ENCODE data around the gene MAP2K5.
A peak's percentile ranks its signal among the peaks of the same experiment; 100 is the strongest.

The MAP2K5 gene

DNA sequence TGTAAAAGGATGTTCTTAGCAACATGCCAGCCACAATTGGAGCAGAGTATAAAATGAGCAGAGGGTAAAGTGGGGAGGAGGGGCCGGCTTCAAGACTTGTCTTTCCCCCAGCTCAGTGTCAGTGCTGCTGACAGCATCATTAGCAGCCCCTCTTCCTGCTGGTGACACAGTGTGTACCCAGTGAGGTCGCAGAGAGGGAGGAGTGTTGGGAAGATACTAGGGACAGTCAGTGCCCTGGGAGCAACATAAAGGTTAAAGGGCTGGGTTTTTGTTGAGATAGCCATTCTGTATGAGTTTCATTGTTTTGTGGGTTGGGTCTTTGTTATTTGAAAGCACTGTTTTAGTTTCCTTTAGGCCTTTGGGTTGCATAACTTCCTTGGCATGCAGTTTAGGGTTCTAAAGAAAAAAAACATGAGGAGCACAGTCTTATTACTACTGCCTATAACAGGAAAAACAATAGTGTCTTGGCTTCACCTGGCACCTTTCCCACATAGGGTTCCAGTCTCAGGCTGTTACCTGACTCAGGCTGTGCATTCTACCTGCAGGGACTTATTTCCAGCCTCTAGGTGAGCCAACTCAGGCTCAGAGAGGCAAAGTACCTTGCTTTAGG lies 188.7 kb downstream of the MAP2K5 start:
- DNase-seq: no peak

DNA sequence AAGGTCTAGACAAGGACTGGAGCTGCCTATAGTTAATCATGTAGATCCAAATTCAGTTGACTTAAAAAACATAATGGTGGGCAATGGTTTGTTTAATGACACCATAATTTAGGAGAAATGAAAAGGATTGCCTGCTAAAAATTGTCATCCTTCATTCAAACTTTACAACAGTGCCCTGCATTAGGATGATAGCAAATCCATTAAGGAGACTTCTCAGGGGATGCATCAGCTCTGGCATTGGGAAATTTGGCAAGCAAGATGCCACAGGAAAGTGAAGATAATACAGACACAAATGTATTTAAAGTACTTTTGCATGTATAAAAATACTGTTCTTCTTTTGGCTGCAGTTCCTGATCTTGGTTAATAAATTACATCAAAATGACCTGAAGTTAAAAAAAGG lies 189.7 kb downstream of the MAP2K5 start:
- no peak for DNase-seq

DNA sequence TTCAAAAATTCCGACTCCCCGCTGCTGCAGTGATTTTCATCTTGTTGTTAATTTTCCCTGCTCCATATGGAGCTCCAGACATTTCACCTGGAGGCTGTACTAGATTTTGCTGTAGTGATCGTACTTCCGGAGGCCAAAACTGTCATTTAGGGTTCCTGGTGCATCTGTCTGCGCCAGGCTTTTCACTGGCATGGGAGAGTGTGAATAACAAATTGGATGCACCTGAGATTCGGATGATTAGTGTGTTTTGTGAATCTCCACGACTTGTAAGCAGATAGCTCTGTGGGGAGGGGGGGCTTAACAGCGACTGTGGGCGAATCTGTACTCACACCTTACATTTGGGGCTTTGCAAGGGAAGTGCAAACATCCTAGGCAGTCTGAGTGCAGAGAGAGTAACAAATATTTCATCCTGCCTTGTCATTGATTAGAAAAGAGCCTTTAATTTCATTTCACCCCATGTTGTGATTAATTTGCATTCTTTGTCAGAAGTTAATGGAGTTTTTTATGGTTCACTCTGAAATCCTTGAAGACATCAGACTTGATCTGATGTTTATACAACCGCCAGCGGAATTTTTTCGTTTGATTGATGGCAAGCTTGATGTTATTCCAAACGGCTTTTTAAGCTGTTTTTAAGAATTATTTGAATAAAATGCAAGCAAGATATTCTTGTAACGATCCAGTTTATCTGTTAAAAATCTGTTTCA lies 190.3 kb downstream of the MAP2K5 start:
- no peak for DNase-seq

DNA sequence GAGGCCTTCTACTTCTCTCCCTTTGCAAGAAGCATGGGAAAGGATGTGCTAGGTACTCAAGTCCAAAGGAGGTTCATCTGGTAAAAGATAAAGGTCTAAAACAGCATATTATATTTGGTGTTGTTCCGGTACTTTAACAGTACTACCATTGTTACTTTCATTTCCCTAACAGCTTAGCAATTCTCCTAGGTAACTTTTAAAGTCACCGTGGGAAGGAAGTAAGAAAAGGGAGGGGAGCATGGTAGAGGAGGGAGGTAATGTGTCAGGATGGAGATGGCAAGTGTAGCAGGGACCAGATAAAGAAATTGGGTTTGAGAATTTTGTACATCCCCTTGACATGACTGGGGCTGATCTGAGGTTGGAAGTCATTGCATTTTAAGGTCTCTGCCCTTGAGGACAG lies 193.4 kb downstream of the MAP2K5 start:
- no peak for DNase-seq

DNA sequence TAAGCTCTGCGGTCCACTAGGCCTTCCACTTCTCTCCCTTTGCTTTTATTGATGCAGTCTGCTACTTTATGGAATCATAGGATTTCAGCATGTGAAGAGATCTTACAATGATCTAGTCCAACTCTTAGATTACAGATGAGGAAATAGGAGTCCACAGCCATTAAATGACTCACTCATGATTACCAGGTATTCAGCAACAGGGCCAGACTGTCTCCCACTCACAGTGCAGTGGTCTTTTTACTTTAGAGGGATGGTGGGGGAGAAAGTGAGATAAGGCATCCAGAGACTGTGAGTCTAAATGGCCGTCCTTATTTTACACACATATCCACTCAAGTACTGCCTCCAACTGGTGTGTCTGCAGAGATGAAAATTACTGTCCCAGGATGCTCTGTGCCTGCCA lies 194.3 kb downstream of the MAP2K5 start:
- no peak for DNase-seq

DNA sequence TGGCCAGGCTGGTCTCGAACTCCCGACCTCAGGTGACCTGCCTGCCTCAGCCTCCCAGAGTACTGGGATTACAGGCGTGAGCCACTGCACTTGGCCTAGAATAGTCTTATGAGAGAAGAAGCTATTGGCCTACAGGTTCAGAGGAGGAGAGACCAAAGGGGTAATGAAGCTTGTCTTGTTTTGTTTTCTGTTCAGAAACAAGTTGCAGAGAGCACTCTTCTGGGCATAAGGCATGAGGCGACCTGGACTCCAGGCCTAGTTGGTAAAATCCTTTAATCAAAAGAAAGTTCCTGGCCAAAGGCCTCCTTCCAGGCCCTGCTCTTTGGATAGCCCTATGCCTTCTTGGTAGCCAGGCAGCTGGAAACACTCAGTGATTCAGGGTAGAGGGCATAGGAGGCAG lies 195.6 kb downstream of the MAP2K5 start:
- no peak for DNase-seq

DNA sequence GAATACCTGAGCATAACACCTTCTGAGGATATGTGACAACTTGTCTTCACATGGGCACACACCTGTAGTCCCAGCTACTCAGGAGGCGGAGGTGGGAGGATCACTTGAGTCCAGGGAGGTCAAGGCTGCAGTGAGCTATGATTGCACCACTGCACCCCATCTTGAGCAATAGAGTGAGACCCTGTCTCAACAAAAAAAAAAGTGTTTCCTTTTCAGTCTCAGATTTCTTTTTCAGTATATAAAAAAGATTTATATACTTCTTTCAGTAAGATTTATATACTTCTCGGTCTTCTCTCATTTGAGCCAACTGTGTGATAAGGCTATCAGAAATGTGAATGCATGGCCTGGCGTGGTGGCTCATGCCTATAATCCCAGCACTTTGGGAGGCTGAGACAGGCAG lies 197.9 kb downstream of the MAP2K5 start:
- no peak for DNase-seq

DNA sequence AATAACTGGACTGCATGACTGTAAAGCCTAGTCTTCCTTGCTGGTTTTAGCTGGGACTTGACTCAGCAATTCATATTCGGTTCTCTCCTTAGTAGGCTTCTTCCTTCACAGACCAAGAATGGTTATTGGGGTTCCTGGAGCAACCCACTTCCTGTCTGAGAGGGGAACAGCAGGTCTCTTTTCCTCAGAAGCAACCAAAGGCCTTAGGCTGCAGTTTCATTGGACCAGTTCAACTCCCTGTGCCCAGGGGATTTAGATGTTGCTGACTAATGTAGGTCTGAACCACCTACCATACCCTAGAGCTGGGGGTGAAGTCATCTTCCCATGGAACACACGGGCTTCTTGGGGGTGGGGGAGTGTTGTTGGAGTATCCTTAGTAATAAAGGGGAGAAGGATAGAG lies 198.8 kb downstream of the MAP2K5 start:
- no peak for DNase-seq

DNA sequence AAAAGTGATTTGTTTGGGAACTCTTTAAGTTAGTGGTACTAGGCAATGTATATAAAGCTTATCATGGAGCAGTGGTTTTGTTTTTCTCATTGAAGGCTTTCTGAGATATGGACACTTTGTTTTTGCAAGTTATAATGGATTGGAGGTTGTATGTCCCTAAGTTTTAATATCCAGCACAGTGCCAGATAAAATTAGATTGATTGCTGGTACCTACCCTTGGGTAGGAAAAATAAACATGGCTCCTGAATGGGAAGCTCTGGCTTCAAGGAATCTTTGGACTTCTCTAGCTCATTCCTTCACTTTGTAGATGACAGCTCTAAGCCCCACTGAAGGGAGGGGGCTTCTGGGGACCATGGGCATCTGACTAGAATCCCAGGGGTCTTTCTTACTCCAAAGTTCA lies 201.1 kb downstream of the MAP2K5 start:
- DNase-seq: no peak

DNA sequence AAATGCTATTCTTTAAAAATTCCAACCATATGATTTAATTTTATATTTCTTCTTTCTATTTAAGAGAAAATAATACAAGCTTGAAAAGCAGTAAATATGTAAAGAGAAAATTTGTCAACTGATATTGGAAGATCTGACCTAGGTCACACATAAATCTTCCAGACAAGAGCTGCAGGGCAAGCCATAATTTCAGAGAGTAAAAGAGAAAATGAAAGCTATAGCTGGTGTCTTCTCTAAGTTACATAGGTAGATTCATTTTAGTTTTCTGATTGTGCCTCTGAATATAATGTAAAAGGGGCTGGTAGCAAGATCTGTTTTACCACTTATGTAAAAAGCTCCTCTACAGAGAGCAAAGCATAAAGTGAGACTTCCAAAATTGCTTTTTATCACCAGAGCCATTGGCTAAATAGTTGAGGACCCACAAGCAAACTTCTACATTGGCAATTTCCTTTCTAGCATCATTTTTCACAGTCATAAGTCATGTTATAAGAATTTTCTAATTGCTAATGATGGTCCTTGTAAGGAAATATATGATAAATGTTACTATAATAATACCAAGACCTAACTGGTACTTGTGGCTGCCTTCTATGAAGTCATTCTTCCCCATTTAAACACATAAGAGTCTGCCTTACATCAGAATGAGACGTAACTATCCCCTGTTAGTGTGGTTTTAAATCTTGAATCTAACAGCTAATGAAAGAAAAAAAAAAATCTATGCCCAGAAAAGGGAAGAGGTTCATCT lies 202.0 kb downstream of the MAP2K5 start:
- DNase-seq: no peak

DNA sequence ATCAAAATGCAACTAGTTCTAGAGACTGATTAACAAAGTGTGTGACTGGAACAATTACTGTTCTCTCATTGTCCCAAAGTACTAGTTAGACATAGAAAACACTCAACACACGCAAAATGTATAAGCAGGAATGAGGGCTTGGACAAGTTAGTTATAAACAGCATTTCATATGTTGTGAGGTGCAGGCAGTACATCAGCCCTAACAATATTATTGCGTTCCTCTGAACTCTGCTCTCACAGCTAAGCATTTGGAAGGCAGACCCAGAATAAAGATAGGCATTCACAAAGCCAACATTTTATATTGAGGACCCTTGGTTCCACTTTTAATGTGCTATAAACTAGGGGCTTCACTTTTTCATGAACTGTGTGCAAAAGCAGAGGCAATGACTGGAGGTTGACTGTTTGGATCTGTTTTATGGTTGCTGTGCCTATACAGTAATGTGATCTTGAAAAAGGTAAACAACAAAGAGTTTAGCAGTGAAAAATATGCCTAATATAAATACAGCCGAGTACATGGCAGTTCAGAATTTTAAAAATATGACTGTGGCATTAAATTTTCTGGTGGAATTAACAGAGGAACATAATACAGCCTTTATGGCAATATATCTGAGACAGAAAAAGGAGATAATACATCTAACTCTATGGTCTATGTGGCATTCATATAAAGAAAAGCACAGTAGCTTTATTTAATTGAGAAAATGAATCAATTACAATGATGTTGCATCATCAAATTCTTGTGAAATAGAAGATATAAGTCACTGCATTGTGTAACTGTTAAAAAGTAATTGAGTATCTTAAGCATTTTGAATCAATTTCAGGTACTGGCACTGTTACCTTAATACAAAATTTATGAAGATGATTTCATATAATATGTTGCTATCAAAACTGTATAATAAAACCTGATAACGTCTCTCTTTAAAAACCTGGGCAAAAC lies 202.8 kb downstream of the MAP2K5 start:
- DNase-seq: no peak

DNA sequence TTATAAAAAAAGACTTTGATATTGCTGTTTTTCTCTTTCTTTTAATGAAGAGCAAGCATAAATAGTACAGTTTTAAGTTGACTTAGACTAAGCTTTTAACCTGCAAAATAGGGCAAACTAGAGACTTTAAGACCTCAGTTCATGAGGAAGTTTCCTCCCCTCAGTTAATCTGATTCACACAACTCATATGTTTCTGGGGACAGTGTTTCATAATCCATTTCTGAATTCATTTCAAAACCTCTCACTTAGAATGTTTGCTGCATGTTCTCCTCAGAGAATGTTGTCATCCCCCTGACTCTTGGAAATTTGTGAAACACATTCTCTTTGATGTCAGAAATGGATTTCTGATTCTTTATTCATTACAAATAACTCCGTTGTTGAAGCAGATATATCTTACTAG lies 203.5 kb downstream of the MAP2K5 start:
- no peak for DNase-seq

DNA sequence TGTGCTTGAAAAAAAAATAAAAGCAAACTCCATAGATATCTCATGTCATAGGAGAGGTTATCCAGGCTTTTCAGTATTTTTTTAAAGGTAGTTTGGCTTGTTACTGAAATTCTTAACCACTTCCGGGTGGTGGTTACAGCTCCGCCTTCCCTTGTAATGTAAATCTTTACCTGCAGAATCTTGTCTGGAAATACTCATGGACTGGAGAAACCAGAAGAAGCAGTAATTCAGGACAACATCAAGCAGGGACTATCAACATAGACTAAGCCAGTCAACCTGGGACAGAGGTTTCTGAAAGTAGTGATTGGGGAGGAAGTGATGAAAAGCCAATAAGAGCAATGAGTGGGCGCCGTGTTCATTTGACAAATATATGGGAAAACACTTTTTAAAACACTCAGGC lies 203.9 kb downstream of the MAP2K5 start:
- DNase-seq: no peak

DNA sequence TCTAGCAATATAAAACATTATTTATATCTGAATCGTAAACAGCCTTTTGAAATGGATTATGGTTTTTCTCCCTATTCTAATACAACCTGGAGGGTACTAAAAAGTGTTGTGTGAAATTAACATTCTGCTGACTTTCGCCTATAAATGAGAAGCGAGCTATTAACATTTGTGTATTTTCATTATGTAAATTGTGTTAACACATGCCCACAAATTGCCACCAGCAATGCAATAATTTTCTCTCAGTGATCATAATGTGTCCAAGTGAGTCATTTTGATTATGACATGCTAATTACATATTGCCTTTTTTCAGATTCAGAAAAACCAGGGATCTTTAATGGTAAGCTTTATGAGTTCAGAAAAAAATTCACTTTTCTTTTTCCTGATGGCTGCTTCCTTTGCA lies 205.4 kb downstream of the MAP2K5 start:
- no peak for DNase-seq

DNA sequence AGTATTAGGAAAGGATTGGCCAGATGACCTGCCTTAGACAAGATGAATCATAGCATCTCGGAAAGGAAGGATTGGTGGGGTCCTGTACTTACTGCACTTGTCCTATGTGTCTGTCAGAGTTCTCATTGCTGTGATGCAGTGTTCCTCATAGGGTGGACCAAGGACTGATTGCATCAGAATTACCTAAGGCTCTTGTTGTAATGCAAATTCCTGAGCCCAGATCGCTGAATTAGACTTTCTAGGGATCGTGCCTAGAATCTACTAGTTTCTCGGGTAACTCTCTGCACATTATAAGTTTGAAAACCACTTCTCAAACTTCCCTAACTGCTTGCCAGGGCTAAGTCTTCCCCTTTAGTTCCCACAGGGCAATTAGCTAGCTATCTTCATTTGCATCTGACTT lies 207.9 kb downstream of the MAP2K5 start:
- DNase-seq: no peak

DNA sequence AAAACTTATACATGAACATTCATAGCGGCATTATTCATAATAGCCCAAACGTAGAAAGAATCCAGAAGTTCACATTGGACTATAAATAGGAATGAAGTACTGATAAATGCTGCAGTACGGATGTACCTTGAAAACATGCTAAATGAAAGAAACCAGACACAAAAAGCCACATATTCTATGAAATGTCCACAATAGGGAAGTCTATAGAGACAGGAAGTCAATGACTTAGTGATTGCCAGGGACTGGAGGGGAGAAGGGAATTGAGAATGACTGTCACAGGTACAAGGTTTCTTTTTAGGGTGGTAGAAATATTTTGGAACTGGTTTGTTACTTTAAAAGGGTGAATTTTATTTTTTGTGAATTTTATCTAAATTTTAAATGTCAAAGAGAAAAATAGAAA lies 211.4 kb downstream of the MAP2K5 start:
- no peak for DNase-seq

DNA sequence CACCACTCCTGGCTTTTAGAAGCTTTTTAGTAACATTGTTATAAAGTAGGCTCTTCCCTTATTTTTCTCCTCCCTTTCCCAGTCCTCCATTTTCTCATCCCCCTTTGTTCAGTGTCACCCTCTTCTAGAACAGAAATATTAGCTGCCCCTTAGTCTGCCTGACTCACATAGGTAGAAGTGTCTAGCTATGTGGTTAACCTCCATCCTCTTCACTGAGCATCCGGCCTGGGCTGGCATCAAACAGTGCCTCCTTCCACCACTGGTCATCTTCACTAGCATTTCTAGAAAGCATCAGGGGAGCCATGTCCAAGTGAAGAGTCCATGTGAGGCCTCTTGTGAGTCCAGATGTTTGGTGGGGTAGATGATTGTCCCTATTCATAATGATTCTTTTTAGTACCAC lies 212.8 kb downstream of the MAP2K5 start:
- no peak for DNase-seq

DNA sequence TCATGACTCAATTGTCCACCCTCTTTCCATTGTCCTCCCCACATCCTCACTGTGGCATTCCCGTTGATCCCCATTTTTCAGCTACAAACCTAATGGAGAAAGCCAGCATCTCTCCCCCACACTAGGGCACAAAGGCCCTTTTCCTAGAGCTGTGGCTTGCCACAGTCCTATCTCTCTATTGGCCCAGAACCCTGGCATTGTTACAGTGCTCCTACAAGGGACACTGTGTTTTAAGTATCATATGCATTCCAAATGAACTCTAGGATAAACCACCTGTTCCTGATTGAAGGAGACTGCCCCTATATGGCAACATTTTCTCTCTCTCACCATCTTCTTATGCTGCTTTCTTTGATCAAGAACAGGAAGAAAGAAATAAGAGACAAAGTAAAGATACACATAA lies 213.4 kb downstream of the MAP2K5 start:
- no peak for DNase-seq

DNA sequence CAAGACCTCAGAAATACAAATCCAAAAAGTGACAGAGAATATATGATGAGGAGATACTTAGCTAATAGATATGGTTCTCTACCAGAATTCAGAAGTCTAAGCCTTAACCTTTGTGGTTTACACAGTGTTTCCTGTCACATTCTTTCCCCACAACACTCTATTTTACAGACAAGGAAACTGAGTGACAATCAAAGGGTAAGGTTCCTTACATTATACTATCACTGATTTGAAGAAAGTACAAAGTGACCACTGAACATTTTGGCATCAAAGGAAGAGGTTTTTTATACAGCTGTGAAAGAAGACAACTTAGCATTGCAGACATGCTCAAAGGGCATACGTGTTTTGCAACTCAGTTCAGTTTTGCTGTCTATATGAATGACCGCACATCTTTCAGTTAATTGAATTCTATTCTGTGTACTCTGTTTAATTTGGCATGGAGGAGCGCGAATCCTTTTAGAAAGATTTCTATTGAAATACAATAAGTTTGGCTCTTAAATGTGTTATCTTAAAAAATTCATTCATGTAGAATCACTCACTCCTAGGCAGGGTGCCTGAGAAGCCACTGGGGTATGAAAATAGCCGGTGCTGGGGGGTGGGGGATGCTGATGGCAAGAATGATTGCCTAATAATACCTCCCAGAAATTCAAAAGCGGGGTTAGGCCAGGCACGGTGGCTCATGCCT lies 216.3 kb downstream of the MAP2K5 start:
- DNase-seq: no peak

DNA sequence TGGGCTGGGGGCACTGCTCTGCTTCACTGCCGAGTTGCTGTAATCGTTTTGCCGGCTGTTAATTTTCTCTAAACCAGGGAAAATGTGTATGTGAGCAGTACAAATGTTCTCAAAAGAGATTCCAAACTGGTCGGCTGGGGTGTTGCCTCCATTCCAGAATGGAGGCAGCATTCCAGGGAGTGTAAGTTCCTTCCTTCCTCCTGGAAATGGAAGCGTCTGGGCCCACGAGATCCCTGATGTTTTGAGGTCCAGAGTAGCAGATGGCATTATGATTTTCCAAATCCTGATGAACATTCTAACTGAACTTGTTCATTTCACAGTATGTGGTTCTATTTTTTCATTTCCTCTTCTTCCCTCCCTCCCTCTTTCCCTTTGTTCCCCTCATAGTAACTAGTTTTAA lies 218.4 kb downstream of the MAP2K5 start:
- no peak for DNase-seq

DNA sequence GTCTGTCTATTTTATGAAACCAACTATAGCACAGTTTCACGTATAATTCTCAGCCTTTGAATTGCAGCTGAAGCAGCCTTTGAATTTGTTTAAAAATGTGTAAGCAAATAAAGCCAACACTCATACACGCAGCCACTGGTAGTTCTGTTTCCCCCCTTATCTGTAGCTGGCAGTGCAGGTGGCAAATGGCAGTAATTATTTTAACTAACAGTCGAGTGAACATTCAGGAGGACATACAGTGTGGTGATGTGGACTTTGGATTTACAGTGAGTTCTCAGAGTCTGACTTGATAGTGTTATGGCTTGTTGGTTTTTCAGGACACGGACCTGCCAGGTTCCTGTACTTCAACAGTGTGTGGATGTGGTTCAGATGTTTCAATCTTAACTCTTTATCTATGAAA lies 218.8 kb downstream of the MAP2K5 start:
- no peak for DNase-seq

DNA sequence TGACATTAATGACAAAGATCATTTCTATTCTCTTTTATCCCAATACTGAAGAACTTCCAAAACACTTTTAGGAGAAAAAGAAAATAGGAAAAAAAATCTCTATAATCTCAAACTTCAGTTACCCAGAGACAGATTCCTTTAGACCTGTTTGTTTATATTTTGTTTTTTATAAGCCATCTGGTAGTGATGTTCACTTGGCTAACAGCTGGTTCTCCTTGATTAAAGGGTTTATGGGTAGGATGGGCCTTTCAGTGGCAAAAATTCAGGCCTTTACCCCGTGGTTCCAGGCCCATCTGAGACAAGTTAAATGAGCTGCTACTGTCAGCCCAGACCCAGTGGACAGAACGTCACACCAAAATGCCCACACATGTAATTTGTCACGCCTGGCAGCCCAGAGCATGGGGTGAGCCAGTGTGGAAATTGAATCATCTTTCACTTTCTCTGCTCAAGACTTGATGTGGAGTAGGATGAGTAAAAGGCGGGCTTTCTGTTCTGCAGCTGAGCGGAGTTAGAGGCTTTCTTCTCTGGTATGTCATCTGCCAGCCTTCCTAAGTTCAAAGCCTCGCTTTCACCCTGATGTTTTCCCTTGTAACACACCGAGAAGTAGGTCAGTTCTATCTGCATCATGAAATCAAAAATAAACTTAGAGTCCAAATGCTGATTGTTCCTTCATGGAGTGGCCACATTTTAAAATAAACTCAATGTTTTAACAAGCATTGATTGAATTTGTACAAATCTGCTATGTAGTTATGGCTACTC lies 220.3 kb downstream of the MAP2K5 start:
- peak; percentile 75 for DNase-seq

Measured in stimulated activated CD4-positive, alpha-beta T cell treated with anti-CD3 and anti-CD28 coated beads, Interleukin-15, amount 100 ng/mL, for 24 hours (primary cell).